HUES6 (cell line): ENCODE measurements around the gene PMM1.
"Not testable (repeated sequence)": the region's sequence is repeated elsewhere in the genome, so short reads cannot be mapped to it uniquely, and the experiment has no call there.

Source experiments
- H3K27ac ChIP-seq: 2 replicates; pipeline ENCODE4 v1.7.0; 2013; ENCODE audit warnings: low read depth, mild to moderate bottlenecking, low read length, inconsistent platforms
- H3K27me3 ChIP-seq: 2 replicates; pipeline ENCODE4 v1.6.1; 2013; ENCODE audit warnings: low read length; ENCODE audit not compliant: control insufficient read depth, insufficient read depth
- H3K36me3 ChIP-seq: 2 replicates; pipeline ENCODE4 v1.6.1; 2013; ENCODE audit warnings: low read length; ENCODE audit not compliant: control insufficient read depth, insufficient read depth
- H3K4me1 ChIP-seq: 2 replicates; pipeline ENCODE4 v1.6.1; 2013; ENCODE audit warnings: low read length; ENCODE audit not compliant: control insufficient read depth, insufficient read depth
- H3K4me3 ChIP-seq: 2 replicates; pipeline ENCODE4 v1.5.1; 2013; ENCODE audit warnings: low read depth, low read length
- H3K9ac ChIP-seq: one replicate; pipeline ENCODE4 v1.6.1; 2013; ENCODE audit warnings: mild to moderate bottlenecking, low read length
- H3K9me3 ChIP-seq: 2 replicates; pipeline ENCODE4 v1.6.1; 2013; ENCODE audit warnings: low read depth, low read length; ENCODE audit not compliant: control insufficient read depth, insufficient read depth

Gene PMM1

GRCh38 chr22:41596776-41597634, 7.4 kb upstream of the PMM1 start:
- H3K36me3 ChIP-seq, result peaks cover 18% of the 10 kb centered on the region
- no peaks in the 10 kb centered on the region for H3K4me1 ChIP-seq
- H3K9me3 ChIP-seq, result peaks cover 4% of the 10 kb centered on the region; the same call in 1 of the 2 replicates
- no peaks in the 10 kb centered on the region for H3K27me3 ChIP-seq
- no peak overlapping the region for H3K27ac ChIP-seq
- H3K9ac ChIP-seq, result no peak overlapping the region
- H3K4me3 ChIP-seq, result no peak overlapping the region

- Histone ChIP-seq H3K4me1 (no peaks in the 10 kb centered on the region), H3K9me3 (peaks cover 4% of the 10 kb centered on the region; the same call in 1 of the 2 replicates), H3K36me3 (peaks cover 7% of the 10 kb centered on the region), H3K9ac (no peak overlapping the region), H3K4me3 (no peak overlapping the region), H3K27ac (no peak overlapping the region), H3K27me3 (no peaks in the 10 kb centered on the region)
Observed at GRCh38 chr22:41595703-41596102, 6.1 kb upstream of the PMM1 start.

DNA sequence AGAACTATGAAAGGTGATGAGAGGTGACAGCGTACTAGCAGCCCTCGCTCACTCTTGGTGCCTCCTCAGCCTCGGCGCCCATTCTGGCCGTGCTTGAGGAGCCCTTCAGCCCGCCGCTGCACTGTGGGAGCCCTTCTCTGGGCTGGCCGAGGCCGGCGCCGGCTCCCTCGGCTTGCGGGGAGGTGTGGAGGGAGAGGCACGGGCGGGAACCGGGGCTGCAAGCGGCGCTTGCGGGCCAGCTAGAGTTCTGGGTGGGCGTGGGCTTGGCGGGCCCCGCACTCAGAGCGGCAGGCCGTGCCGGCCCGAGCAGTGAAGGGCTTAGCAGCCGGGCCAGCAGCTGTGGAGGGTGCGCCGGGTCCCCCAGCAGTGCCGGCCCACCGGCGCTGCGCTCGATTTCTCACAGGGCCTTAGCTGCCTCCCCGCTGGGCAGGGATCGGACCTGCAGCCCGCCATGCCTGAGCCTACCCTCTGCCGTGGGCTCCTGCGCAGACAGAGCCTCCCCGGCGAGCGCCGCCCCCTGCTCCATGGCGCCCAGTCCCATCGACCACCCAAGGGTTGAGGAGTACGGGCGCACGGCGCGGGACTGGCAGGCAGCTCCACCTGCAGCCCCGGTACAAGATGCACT, 3.8 kb upstream of the PMM1 start:
- H3K36me3 ChIP-seq, H3K4me1 ChIP-seq, H3K9me3 ChIP-seq, H3K27ac ChIP-seq, H3K27me3 ChIP-seq, H3K4me3 ChIP-seq, H3K9ac ChIP-seq: not testable (repeated sequence)

DNA sequence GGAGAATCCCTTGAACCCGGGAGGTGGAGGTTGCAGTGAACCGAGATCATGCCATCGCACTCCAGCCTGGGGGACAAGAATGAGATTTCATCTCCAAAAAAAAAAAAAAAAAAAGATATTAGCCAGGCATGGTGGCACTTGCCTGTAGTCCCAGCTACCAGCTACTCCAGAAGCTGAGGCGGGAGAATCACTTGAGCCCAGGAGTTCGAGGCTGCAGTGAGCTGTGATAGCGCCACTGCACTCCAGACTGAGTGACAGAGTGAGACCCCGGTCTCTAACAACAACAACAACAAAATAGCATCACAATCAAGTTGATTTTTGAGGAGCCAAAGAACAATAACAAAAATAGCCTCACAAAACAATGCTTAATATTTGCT, 2.3 kb downstream of the PMM1 start:
- H3K9me3 ChIP-seq, result no peaks in the 10 kb centered on the region
- no peak overlapping the region for H3K27ac ChIP-seq
- peaks cover 12% of the 10 kb centered on the region; the same call in 1 of the 2 replicates for H3K4me1 ChIP-seq
- H3K27me3 ChIP-seq, result no peaks in the 10 kb centered on the region
- H3K4me3 ChIP-seq, result no peak overlapping the region
- H3K36me3 ChIP-seq, result peaks cover 10% of the 10 kb centered on the region
- H3K9ac ChIP-seq, result no peak overlapping the region

GRCh38 chr22:41585898-41586297, 3.7 kb downstream of the PMM1 start:
- no peak overlapping the region for H3K9ac ChIP-seq
- H3K9me3 ChIP-seq, result no peaks in the 10 kb centered on the region
- H3K36me3 ChIP-seq, result peaks cover 12% of the 10 kb centered on the region

DNA sequence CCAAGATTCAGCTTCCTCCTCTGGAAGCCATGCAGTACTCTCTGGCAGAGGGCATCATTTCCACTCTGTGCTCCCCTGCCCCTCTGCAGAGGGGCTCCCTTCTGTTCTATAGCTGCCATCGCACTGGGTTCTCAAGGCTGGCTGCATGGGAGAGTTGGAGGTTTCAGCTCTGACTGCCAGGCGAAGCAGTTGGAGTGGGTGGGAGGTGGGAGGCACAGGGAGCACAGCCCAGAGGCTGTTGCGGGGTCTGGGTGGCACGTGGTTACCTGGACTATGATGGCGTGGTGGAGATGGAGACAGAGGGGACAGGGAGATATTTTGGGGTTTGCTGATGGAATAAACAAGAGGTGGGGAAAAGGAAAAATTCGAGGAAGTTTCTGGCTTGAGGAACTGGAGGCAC, 4.8 kb downstream of the PMM1 start:
- H3K4me3 ChIP-seq, result no peak overlapping the region
- no peak overlapping the region for H3K9ac ChIP-seq
- H3K9me3 ChIP-seq, result no peaks in the 10 kb centered on the region
- H3K27ac ChIP-seq, result no peak overlapping the region
- peaks cover 12% of the 10 kb centered on the region for H3K36me3 ChIP-seq
- peaks cover 12% of the 10 kb centered on the region; the same call in 1 of the 2 replicates for H3K4me1 ChIP-seq
- no peaks in the 10 kb centered on the region for H3K27me3 ChIP-seq

More at GRCh38 chr22:41585898-41586297, 3.7 kb downstream of the PMM1 start:
- no peaks in the 10 kb centered on the region for H3K27me3 ChIP-seq
- peaks cover 12% of the 10 kb centered on the region; the same call in 1 of the 2 replicates for H3K4me1 ChIP-seq
- H3K4me3 ChIP-seq, result no peak overlapping the region
- no peak overlapping the region for H3K27ac ChIP-seq

DNA sequence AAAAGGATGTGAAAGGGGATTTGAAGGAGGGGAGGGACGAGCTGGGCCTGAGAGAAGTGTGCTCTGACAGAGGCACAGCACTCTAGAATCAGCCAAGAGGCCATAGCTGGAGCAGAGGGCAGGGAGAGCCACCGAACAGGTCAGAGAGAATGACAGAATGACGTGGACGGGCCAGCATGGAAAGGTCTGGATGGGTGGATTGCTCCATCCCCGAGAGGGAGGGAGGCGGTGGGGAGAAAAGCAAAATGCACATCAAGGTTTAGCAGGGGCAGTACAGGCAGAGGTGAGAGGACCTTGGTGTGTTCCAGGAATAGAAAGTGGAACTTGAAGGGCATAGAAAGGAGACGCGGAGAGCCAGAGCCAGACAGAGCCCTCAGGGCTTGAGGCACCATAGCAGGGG, 6.9 kb downstream of the PMM1 start:
- H3K4me3 ChIP-seq, result no peak overlapping the region
- no peak overlapping the region for H3K9ac ChIP-seq
- peaks cover 2% of the 10 kb centered on the region; the same call in 1 of the 2 replicates for H3K4me1 ChIP-seq
- peaks cover 12% of the 10 kb centered on the region for H3K36me3 ChIP-seq
- H3K27ac ChIP-seq, result no peak overlapping the region
- H3K9me3 ChIP-seq, result no peaks in the 10 kb centered on the region
- H3K27me3 ChIP-seq, result no peaks in the 10 kb centered on the region

GRCh38 chr22:41579997-41580355, 9.7 kb downstream of the PMM1 start:
- H3K27me3 ChIP-seq, result no peaks in the 10 kb centered on the region
- no peaks in the 10 kb centered on the region for H3K9me3 ChIP-seq
- no peak overlapping the region for H3K4me3 ChIP-seq
- H3K4me1 ChIP-seq, result peaks cover 2% of the 10 kb centered on the region; the same call in 1 of the 2 replicates
- peaks cover 9% of the 10 kb centered on the region for H3K36me3 ChIP-seq
- H3K27ac ChIP-seq, result no peak overlapping the region
- no peak overlapping the region for H3K9ac ChIP-seq

GRCh38 chr22:41579297-41579996, 10.2 kb downstream of the PMM1 start:
- no peak overlapping the region for H3K9ac ChIP-seq
- no peaks in the 10 kb centered on the region for H3K27me3 ChIP-seq
- H3K9me3 ChIP-seq, result no peaks in the 10 kb centered on the region
- H3K4me3 ChIP-seq, result no peak overlapping the region
- H3K4me1 ChIP-seq, result peaks cover 2% of the 10 kb centered on the region; the same call in 1 of the 2 replicates
- H3K27ac ChIP-seq, result no peak overlapping the region
- H3K36me3 ChIP-seq, result peaks cover 9% of the 10 kb centered on the region

DNA sequence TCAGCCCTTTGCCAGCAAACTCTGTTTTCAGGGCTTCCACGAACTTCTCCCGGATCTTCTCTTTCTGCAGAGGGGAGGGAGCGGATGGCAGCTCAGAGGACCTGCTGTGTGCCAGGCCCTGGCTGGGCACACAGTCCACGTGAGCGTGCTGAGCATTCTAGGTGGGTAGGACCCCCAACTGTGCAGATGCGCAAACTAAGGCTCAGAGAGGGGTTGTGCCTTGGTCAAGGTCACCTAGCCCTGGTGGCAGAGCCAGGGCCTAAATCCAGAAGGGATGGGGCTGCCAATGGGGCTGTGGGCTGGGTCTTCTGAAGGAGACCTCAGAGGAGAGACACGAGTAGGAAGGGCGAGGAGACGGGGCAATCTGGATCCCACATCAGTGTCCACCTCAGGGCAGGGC, 10.8 kb downstream of the PMM1 start:
- H3K9me3 ChIP-seq, result no peaks in the 10 kb centered on the region
- no peak overlapping the region for H3K9ac ChIP-seq
- no peaks in the 10 kb centered on the region for H3K27me3 ChIP-seq
- peaks cover 9% of the 10 kb centered on the region for H3K36me3 ChIP-seq
- peaks cover 2% of the 10 kb centered on the region; the same call in 1 of the 2 replicates for H3K4me1 ChIP-seq
- no peak overlapping the region for H3K27ac ChIP-seq
- H3K4me3 ChIP-seq, result no peak overlapping the region

DNA sequence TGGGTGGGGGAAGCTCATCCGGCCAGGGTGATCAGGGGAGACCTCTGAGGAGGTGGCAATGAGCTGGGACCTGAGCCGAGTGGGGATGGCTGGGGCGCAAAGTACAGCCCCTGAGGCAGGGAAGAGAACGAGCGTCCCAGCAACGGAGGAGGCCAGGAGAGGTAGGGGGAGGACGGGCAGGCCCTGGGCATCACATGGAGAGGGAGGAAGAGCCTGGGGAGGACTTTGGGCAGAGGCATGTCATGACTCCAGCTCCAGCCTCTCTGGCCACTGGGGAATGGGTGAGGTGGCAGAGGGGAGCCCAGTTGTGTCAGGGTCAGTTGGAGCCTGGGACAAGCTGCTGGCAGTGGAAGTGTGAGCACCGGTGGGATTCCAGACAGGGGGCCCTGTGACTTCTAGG, 11.5 kb downstream of the PMM1 start:
- peaks cover 4% of the 10 kb centered on the region; the same call in 1 of the 2 replicates for H3K36me3 ChIP-seq
- no peaks in the 10 kb centered on the region for H3K9me3 ChIP-seq
- no peaks in the 10 kb centered on the region for H3K27me3 ChIP-seq
- H3K4me3 ChIP-seq, result no peak overlapping the region
- H3K9ac ChIP-seq, result no peak overlapping the region
- H3K27ac ChIP-seq, result no peak overlapping the region
- H3K4me1 ChIP-seq, result peaks cover 2% of the 10 kb centered on the region; the same call in 1 of the 2 replicates
